Measurements from ENCODE around the gene ENAH.

DNA sequence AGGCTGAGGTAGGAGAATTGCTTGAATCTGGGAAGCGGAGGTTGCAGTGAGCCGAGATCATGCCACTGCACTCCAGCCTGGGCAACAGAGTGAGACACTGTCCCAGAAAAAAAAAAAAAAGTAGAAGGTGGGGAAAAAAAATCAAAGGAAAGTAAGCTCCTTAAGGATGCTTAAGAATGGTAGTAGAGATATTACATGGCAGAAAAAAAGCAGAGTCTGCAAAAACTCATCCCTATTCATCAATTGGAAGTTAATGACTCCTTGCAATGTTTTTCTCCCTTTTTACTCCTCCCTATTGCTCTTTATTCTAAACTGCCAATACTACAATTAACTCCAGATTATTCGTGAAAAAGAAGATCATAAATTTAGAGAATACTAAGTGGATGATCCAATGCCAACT is 23.4 kb downstream of the ENAH start:
- TF ChIP-seq, protein P1, sequence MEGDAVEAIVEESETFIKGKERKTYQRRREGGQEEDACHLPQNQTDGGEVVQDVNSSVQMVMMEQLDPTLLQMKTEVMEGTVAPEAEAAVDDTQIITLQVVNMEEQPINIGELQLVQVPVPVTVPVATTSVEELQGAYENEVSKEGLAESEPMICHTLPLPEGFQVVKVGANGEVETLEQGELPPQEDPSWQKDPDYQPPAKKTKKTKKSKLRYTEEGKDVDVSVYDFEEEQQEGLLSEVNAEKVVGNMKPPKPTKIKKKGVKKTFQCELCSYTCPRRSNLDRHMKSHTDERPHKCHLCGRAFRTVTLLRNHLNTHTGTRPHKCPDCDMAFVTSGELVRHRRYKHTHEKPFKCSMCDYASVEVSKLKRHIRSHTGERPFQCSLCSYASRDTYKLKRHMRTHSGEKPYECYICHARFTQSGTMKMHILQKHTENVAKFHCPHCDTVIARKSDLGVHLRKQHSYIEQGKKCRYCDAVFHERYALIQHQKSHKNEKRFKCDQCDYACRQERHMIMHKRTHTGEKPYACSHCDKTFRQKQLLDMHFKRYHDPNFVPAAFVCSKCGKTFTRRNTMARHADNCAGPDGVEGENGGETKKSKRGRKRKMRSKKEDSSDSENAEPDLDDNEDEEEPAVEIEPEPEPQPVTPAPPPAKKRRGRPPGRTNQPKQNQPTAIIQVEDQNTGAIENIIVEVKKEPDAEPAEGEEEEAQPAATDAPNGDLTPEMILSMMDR (IDR thresholded peaks at IDR 0.05): no peak
- TF ChIP-seq EP300 (IDR thresholded peaks at IDR 0.05): no peak
- no peak for TF ChIP-seq POLR2A (IDR thresholded peaks at IDR 0.05; ENCODE audit: low read depth)
